Measurements from ENCODE around the gene EEFSEC.

EEFSEC gene

DNA sequence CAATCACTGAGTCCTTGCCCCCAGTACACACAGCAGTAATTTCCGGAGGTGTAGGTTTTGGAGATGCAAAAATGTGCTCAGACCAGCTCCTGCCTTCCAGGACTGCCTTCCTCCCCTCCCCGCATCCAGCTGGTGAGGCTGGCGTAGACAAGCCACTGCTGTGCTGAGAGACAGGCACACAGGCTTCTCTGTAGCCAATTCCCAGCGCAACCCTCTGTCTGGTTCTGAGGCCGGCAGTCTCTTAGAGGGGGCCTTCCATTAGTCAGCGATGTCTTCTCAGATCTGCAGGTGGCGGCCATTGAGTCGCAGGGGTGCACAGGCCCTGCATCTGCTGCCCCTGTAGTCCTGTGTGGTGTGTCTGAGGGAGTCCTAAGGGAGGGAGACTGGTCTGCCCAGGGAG is 199.0 kb downstream of the EEFSEC start:
- Histone ChIP-seq H3K4me3 (replicated peaks; ENCODE audit: low read depth, low read length) (no peak overlapping the region), H3K27me3 (replicated peaks; ENCODE audit: control insufficient read depth, insufficient read depth, low read length) (no peaks in the 10 kb centered on the region), H3K36me3 (ENCODE audit: control insufficient read depth, insufficient read depth, low read length) (no peaks in the 10 kb centered on the region; the same call in 1 of the 2 replicates)
- TF ChIP-seq, protein P1, sequence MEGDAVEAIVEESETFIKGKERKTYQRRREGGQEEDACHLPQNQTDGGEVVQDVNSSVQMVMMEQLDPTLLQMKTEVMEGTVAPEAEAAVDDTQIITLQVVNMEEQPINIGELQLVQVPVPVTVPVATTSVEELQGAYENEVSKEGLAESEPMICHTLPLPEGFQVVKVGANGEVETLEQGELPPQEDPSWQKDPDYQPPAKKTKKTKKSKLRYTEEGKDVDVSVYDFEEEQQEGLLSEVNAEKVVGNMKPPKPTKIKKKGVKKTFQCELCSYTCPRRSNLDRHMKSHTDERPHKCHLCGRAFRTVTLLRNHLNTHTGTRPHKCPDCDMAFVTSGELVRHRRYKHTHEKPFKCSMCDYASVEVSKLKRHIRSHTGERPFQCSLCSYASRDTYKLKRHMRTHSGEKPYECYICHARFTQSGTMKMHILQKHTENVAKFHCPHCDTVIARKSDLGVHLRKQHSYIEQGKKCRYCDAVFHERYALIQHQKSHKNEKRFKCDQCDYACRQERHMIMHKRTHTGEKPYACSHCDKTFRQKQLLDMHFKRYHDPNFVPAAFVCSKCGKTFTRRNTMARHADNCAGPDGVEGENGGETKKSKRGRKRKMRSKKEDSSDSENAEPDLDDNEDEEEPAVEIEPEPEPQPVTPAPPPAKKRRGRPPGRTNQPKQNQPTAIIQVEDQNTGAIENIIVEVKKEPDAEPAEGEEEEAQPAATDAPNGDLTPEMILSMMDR (IDR thresholded peaks at IDR 0.05; ENCODE audit: insufficient read depth, low read length, poor library complexity, severe bottlenecking), result no peak
- DNase-seq (ENCODE audit: extremely low read depth, insufficient read length), result no peak

DNA sequence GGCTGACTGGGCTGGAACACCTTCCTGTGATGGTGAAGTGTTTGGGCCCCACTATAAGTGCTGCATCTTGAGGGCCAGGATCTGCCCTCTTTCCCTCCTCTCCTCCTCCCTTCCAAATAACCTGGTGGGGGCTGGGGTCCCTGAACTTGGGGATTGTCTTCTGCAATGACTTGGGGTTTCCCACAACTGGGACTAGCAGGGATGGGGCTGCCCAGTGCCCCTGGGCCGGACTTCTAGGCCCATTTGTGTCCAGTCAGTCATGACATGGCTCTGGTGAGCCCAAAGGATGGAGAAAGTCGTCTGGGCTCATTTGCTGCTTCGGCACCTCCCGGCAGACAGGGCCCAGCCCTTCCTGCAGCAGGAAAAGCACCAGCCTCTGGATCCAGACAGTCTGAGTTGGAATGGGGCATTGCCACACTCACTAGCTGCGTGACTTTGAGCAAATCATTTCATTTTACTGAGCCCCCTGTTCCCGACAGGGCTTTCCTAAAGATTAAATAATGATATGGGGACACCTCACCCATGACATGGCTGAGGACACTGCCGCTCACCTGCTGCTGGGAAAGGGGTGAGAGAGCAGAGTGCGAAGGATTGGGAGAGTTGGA is 200.2 kb downstream of the EEFSEC start:
- TF ChIP-seq, protein P1 (IDR thresholded peaks at IDR 0.05; ENCODE audit: insufficient read depth, low read length, poor library complexity, severe bottlenecking), result no peak
- DNase-seq (ENCODE audit: extremely low read depth, insufficient read length), result no peak
- H3K27me3 ChIP-seq (replicated peaks; ENCODE audit: control insufficient read depth, insufficient read depth, low read length), result no peaks in the 10 kb centered on the region

DNA sequence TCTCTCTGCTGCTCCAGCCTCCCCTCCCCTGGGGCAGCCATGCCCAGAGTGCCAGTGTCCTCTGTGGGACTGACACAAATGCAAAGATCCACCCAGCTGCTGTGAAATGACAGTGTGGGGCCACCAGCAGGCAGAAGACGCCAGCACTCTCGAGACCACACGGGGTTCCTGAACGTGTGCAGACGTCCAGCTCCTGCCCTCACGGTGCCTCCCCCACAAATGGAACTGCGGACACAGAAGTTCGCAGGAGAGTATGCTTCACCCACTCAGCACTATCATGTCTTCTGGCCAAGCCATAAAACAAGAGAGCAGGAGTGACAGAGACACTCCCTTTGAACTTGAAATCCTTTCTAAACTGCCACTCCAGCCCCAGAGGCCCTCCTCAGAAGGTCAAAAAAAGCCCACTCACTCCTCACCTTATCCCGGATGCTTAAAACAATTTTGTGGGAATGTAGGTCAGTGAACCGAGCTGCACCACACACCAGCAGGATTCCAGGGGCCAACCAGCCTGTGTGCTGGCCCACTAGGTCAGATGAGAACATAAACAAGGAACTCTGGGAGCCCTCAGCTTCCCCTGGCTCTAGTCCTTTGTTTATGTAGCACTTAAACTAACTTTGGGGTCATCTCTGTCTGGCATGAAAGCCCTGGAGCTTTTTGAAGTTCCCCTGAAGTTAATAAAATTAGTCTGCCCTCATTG is 200.9 kb downstream of the EEFSEC start:
- TF ChIP-seq, protein P1 (IDR thresholded peaks at IDR 0.05; ENCODE audit: insufficient read depth, low read length, poor library complexity, severe bottlenecking), result no peak
- Histone ChIP-seq H3K4me3 (replicated peaks; ENCODE audit: low read depth, low read length) (no peak overlapping the region), H3K27me3 (replicated peaks; ENCODE audit: control insufficient read depth, insufficient read depth, low read length) (no peaks in the 10 kb centered on the region), H3K36me3 (ENCODE audit: control insufficient read depth, insufficient read depth, low read length) (peaks cover 3% of the 10 kb centered on the region)
- DNase-seq (ENCODE audit: extremely low read depth, insufficient read length), result no peak

More for the DNA sequence above, 200.2 kb downstream of the EEFSEC start:
- H3K4me3 ChIP-seq (replicated peaks; ENCODE audit: low read depth, low read length), result no peak overlapping the region
- H3K36me3 ChIP-seq (ENCODE audit: control insufficient read depth, insufficient read depth, low read length), result peaks cover 3% of the 10 kb centered on the region

DNA sequence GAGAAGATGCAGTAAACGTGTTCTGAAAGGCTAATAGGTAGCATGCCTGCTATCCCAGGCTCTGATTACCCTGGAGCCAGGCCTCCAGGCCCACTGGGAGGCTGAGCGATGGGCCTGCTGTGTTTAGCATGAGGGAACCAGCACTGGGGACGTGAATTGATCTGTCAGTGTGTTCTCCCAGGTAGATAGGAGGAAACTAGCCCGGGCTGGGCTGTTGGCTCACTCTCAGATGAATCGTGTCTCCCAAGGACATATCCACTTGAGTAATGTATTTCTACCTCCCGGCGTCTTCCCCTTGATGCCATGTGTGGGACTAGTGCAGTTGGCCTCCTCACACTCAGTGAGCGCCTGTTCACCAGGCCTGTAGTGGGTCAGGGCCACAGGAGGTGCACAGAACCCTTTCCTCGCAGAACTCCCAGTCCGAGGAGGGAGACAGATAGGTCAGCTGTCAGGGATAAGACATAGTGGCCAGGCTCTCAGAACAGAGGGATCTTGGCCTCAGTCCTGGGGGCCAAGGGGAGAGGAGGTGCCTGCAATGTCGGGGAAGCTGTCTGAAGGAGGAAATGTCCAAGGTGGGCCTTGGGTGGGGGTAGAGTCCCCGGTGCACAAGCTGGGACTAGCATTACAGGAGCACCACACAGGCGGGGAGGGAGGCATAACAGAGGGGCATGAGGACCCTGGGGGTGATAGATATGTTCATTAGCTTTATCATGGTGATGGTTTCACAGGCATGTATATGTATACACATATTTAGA is 201.7 kb downstream of the EEFSEC start:
- Histone ChIP-seq H3K4me3 (replicated peaks; ENCODE audit: low read depth, low read length) (no peak overlapping the region), H3K27me3 (replicated peaks; ENCODE audit: control insufficient read depth, insufficient read depth, low read length) (no peaks in the 10 kb centered on the region), H3K36me3 (ENCODE audit: control insufficient read depth, insufficient read depth, low read length) (peaks cover 3% of the 10 kb centered on the region)
- no peak for DNase-seq (ENCODE audit: extremely low read depth, insufficient read length)
- TF ChIP-seq, protein P1 (IDR thresholded peaks at IDR 0.05; ENCODE audit: insufficient read depth, low read length, poor library complexity, severe bottlenecking), result no peak

GRCh38 chr3:128355543-128355919 is 202.2 kb downstream of the EEFSEC start:
- Histone ChIP-seq H3K4me3 (replicated peaks; ENCODE audit: low read depth, low read length) (no peak overlapping the region), H3K36me3 (ENCODE audit: control insufficient read depth, insufficient read depth, low read length) (peaks cover 3% of the 10 kb centered on the region), H3K27me3 (replicated peaks; ENCODE audit: control insufficient read depth, insufficient read depth, low read length) (no peaks in the 10 kb centered on the region)
- TF ChIP-seq, protein P1 (IDR thresholded peaks at IDR 0.05; ENCODE audit: insufficient read depth, low read length, poor library complexity, severe bottlenecking), result no peak
- DNase-seq (ENCODE audit: extremely low read depth, insufficient read length), result no peak
